ENCODE measurements around the gene EMD.
A peak's percentile ranks its signal among the peaks of the same experiment; 100 is the strongest.
"Not testable (repeated sequence)": the region's sequence is repeated elsewhere in the genome, so short reads cannot be mapped to it uniquely, and the experiment has no call there.

EMD gene

GRCh38 chrX:154372612-154373022, 6.5 kb upstream of the EMD start:
- DNase-seq: no peak

- peak in 1 of 4 experiments; percentile 19 for DNase-seq
These were observed 5.5 kb upstream of the EMD start for GRCh38 chrX:154373340-154374306.

- DNase-seq: no peak
These were observed 4.6 kb upstream of the EMD start, which contains the start of gene FLNA for GRCh38 chrX:154374313-154375155. TSS of gene FLNA (minus strand) at chrX:154374634. CDS start at chrX:154371245, 3,389 bp downstream.

GRCh38 chrX:154375156-154375504, 4.0 kb upstream of the EMD start:
- DNase-seq: no peak

- no peak for DNase-seq
These were observed 2.3 kb upstream of the EMD start for GRCh38 chrX:154376774-154377173.

- peak in 2 of 4 experiments; percentile 19 to 30 for DNase-seq
These were observed 866 bp upstream of the EMD start for GRCh38 chrX:154378059-154378798.

GRCh38 chrX:154379569-154379951, 465 bp downstream of the EMD start:
- DNase-seq: no peak

GRCh38 chrX:154380153-154380552, 1.1 kb downstream of the EMD start:
- no peak for DNase-seq

GRCh38 chrX:154380787-154381186, 1.7 kb downstream of the EMD start:
- no peak for DNase-seq

- no peak for DNase-seq
These were observed 2.2 kb downstream of the EMD start for GRCh38 chrX:154381271-154381670.

- DNase-seq: no peak
These were observed 3.5 kb downstream of the EMD start for GRCh38 chrX:154382483-154383069.

GRCh38 chrX:154383359-154384283, 4.5 kb downstream of the EMD start:
- DNase-seq: no peak

GRCh38 chrX:154384284-154384892, 5.3 kb downstream of the EMD start:
- DNase-seq: no peak

GRCh38 chrX:154388094-154388493, 9.0 kb downstream of the EMD start:
- not testable (repeated sequence) for DNase-seq

GRCh38 chrX:154388649-154389048, 9.6 kb downstream of the EMD start:
- DNase-seq: not testable (repeated sequence)

- DNase-seq: not testable (repeated sequence)
These were observed 11.0 kb downstream of the EMD start for GRCh38 chrX:154389812-154390747.

- DNase-seq: not testable (repeated sequence)
These were observed 17.3 kb downstream of the EMD start for GRCh38 chrX:154396363-154396762.

- peak in 1 of 4 experiments; percentile 50 for DNase-seq
These were observed 18.1 kb downstream of the EMD start for GRCh38 chrX:154396973-154397887.

Data from activated naive CD4-positive, alpha-beta T cell (primary cell).